Colon (tissue), 2 donors: ENCODE measurements around the gene LOXHD1.

ENCODE experiments used
- FAIRE-seq: peaks from 2 replicates; lab custom pipeline; 2012; peaks lifted over from hg19 to GRCh38; lab: Jason Lieb, UNC
- donor health status: control.
- donor health status: control.

Gene LOXHD1

DNA sequence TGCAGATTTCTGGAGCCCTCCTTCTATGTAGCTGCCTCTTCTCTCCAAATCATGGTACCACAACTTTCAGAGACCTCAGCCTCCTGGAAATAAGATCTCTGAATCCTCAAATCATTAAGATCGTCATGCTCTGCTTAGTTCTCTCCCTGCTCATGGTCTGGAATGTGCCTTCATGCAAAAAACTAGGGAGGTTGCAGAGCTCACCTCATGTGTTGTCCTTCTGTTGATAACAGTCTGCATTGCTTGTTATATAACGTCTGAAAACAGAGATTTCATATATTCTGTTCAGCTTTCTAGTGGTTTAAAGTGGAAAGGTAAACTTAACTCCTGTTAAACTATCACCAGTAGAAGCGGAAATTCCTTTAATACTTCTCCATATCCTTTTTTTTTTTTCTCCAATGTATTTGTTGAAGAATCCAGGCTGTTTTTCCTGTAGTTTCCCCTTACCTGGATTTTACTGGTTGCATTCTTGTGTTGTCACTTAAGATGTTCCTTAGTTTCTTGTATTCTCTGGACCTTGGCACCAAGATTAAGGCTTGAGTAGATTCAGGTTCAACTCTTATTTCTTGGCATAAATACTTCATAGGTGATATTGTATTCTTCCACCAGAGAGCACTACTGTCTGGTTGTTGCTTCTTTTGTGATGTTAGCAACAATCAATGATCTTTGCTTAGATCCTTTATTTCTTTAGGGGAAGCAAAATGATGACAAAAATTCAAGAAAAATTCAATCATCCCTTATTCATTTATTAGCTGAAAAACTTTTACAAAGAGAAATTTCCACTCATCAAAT is 211.3 kb downstream of the LOXHD1 start:
- FAIRE-seq = no peak

DNA sequence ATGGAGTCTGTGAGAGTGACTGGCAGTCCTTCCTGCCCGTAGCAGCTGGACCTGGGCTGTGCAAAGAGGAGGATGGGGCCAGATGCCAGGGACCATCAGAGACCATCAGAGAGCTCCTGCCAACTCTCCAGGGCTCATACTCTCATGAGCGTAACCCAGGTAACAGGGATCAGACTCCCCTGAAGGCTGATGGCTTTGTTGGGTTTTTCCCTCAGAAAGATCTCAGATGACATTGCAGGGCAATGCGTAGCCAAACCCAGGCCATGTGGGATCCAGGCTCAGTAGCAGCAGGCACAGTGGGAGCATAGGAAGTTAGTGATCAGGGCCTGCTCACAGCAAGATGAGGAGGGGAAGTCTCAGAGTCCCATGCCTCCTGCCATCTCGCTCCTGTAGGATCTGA is 218.0 kb downstream of the LOXHD1 start:
- no peak for FAIRE-seq

DNA sequence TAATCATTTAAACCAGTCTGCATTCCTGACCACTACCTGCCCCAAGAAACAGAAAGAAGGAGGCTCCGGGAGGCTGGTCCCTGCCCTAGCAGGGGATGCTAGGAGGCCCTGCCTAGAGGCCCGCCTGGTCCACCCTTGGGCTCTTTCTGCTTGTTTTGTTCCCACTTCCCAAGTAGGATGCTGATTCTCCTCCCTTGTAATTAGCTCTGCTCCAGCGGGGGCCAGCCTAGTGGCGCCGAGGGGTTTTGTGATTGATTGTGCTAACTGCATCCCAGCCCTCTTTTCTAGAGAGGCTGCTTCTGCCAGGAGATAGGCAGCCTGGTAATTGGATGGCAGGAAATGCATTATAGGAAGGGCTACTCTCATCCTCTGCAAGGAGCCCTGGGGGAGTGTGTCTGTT is 220.0 kb downstream of the LOXHD1 start:
- no peak for FAIRE-seq

DNA sequence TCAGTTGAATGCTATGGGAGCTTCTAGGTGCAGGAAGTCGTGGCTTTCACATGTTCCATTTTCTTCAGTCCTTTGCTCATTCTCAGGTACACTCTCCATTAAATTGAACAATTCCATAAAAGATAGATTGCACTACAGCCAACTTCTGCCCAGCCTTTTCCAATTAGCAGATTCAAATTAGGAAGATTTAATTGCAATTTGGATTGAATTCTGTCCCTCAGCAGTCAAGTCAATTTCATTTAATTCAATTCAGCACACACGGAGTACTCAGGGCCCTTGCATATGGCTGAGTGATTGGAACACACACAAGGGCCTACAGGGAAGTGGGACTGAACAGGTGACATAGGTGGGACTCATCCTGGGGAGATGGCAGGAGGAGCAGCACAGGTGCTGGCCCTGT is 220.4 kb downstream of the LOXHD1 start:
- FAIRE-seq = no peak

DNA sequence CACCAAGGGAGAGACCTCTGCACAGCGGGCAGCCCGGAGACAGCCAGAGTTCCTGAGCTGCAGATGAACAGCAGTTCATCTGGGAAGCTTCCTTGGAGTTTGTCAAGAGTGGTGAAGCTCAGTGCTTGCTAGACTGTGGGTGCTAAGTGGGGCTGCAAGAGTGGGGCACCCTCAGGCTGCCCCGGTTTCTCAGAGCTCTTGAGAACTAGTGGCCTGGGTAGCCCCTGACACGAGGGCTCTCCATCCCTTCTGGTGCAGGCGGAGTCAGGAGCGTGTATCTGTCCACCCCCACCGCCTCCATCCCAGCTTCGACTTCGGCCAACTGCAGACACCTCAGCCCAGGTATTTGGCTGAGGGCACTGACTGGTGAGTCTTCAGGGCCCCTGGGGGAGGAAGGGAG is 222.0 kb downstream of the LOXHD1 start:
- no peak for FAIRE-seq

DNA sequence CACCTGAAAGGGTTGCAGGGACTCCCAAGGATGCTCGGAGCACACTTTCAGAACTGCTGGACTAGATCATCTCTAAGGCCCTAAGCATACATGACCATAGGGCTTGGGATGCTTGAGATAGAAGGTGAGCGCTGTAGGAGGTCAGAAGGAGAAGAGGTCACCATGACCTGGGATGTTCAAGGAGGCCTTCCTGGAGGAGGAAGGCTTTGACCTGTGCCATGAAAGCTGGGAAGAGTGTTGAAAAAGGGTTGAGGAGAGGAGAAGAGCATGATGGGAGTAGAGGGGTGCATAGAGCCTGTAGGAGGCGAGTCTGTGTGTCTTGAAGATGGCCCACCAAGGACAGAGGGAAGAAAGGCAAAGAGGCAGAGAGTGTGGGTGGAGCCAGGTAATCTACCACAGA is 222.4 kb downstream of the LOXHD1 start:
- FAIRE-seq = no peak

DNA sequence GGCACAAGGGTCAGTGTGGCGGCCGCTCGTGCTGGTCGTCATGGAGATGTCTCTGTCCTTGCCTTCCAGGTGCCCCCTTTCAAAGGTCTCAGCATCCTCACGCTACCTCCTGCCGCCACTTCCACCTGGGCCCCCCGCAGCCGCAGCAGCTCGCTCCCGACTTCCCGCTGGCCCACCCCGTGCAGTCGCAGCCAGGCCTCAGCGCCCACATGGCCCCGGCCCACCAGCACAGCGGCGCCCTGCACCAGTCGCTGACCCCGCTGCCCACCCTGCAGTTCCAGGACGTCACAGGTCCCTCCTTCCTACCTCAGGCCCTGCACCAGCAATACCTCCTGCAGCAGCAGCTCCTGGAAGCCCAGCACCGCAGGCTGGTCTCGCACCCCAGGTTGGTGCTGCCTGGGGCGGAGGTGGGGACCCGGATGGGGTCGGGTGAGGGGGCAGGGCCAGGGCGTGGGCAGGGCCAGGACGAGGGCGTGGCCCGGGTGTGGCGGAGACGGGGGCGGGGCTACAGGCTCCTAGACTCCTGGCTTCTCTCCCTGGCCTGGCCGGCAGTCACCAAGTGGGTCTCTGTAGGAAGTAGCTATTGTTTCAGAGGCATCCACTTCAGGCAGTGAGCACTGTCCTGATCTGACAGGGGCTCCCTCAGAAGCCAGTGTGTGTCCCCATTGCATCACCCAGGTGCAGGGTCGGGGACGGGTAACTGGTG is 223.7 kb downstream of the LOXHD1 start:
- FAIRE-seq = no peak

DNA sequence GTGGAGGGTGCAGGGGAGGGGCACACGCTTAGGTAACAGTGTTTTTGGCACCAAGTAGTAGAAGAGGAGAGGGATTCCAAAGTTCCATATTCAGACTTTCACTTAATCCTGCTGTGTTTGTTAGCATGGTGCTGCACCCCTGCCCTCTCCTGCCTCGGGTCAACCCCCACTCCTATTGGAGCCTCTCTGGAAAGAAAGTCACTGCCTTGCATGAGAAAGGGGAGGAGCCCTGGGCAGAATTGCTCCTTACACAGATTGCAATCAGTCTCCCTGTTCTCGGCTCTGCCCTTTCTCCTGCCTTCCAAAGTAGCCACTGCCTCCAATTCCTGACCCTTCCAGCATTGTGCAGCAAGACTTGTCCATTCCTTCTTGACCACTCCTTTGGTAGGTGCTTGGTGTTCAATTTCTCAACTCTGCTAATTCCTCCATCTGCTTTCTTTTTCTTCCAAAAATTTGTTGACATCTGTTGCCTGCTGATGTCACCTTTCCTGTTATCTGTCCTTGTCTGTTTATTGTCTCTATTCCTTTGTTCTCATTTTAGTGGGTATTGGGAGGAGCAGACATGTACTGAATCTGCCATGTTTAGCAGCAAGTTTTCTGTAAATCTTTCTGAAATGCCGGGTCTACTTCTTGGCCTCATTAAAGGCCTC is 225.4 kb downstream of the LOXHD1 start:
- FAIRE-seq = no peak

DNA sequence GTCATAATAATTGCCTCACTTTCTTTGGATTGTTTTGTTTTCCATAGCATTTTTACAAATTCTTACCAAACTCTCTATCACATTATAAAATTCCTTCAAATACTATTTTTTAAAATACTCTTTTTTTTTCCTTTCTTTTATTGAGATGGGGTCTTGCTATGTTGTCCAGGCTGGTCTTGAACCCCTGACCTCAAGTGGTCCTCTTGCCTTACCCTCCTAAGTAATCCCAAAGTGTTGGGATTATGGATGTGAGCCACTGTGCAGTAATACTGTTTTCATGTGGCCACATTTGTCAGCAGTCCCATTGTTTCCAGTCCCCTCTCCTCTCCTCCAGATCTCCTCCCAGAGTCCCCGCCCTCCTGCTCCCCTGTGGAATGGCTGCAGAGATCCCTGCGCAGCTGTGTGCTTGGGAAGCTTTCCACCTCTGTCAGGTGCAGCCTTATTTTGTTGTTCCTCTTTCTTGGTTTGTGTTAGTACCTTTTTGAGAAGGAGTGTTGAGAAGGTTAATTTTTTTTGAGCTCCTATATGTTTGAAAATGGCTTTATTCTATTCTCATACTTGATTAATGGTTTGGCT is 227.3 kb downstream of the LOXHD1 start:
- no peak for FAIRE-seq

DNA sequence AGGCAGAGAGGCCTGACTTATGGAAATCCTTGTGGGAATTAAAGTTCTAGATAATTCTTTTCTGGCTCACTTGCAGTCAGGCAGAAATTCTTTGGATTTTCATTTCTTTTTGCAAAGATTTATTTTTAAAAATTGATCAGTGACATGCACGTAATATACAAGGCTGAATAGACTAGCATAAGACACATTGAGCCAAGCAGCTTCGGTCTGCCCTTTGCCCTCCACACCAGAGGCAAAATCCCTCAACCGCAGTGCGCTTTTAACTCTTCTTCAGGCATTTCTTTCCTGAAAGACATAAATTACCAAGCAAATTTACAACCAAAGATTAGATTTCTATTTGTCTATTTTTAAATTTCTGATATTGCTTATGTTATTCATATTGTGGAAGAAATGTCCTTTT is 227.9 kb downstream of the LOXHD1 start:
- no peak for FAIRE-seq

DNA sequence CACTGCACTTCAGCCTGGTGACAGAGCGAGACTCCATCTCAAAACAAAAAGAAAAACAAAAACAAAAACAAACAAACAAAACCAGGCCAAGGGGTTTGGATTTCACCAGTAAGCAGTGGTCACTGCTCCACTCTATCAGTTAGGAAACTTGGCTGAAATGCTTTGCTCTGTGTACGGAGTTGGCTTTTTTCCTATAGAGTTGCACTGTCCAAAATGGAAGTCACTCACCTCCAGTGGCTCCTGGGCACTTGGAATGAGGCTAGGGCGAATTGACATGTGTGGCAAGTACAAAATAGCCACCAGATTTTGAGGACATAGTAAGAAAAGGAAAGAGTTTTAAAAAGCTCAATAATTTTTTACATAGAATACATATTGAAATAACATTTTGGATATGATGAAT is 228.7 kb downstream of the LOXHD1 start:
- no peak for FAIRE-seq

DNA sequence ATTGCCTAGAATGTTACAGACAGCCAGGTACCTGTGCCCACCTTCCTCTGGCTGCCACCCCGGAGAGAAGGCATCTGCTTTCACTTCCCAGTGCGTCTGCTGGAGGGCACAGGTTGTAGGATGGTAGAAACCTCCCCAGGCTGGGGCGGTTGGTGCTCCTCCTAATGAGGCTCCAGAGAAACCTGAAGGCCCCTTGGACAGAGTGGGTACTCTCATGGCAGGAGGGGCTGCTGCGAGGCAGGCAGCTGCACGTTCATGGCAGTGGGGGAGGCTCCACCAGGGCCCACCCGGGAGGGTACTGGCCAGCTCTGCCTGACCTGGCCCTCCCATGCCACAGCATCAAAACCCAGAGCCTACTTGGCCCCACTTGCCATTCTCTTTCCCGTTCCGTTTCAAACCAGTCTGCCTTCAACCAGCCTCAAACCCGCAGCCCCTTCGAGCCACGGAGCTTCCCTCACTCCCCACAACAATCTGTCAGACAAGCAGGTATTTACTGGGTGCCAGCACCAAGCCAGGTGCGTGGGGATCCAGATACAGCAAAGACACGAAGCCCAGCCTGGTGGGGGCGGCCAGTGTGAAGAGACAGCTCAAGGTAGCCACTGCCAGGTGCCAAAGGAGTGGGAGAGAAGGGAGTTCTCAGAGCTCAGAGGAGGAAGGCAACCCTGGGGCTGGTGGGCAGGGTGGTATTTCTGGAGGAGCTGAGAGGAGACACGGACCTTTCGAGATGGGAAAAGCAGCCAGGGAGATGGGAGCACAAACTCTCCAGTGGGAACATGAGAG is 229.6 kb downstream of the LOXHD1 start:
- FAIRE-seq = no peak
